Measurements from ENCODE around the gene NCKAP5L.

GRCh38 chr12:49811961-49812401 lies 16.2 kb downstream of the NCKAP5L start:
- TF ChIP-seq CTCF (IDR thresholded peaks at IDR 0.05; ENCODE audit: low read depth, low read length) (no peak), POLR2A (IDR thresholded peaks at IDR 0.05; ENCODE audit: extremely low read depth, insufficient read length) (no peak), MAX (IDR thresholded peaks at IDR 0.05; ENCODE audit: low read depth, low read length) (no peak), MYC (IDR thresholded peaks at IDR 0.05; ENCODE audit: low read depth, low read length) (no peak)

Measured in NB4 (cell line).